Neutrophil (primary cell): ENCODE measurements around the gene UBE2H.

Experiments used
- H3K27ac ChIP-seq: fragments of 200-600 bp; sonication (generic); 2 replicates; pipeline ENCODE4 v1.5.1; 2016; ENCODE audit warnings: mild to moderate bottlenecking, moderate library complexity
- H3K27me3 ChIP-seq: fragments of 200-600 bp; sonication (generic); 2 replicates; pipeline ENCODE4 v1.6.0; 2016; ENCODE audit warnings: mild to moderate bottlenecking
- H3K36me3 ChIP-seq: fragments of 200-600 bp; sonication (generic); 2 replicates; pipeline ENCODE4 v1.5.1; 2017
- H3K4me1 ChIP-seq, 2 experiments: fragments of 200-600 bp in 1 of 2; sonication (generic) in 1 of 2; 1 replicate in 1 of 2; 2 replicates in 1 of 2; pipeline versions ENCODE4 v1.5.1 to v1.6.1; 2013 to 2016; ENCODE audit warnings: low read depth in 1 of 2, low read length in 1 of 2, mild to moderate bottlenecking in 1 of 2, moderate library complexity in 1 of 2; ENCODE audit not compliant: control insufficient read depth in 1 of 2, insufficient read depth in 1 of 2
- H3K4me3 ChIP-seq, 2 experiments: fragments of 200-600 bp in 1 of 2; sonication (generic) in 1 of 2; 1 replicate in 1 of 2; 2 replicates in 1 of 2; pipeline ENCODE4 v1.5.1; 2013 to 2016; ENCODE audit warnings: low read depth in 1 of 2, low read length in 1 of 2, mild to moderate bottlenecking in 1 of 2, moderate library complexity in 1 of 2
- H3K9me3 ChIP-seq: fragments of 200-600 bp; sonication (generic); 2 replicates; pipeline ENCODE4 v1.5.1; 2016
- TF ChIP-seq, protein P1 (sequence below): fragments of 200-600 bp; sonication (generic); IDR thresholded peaks from 2 replicates; pipeline ENCODE4 v1.5.1; 2016; ENCODE audit warnings: antibody characterized with exemption

UBE2H gene

GRCh38 chr7:129989466-129989865 lies 36.7 kb upstream of the UBE2H start:
- Histone ChIP-seq H3K27ac (no peak overlapping the region), H3K4me3 (no peak overlapping the region), H3K4me1 (no peaks in the 10 kb centered on the region), H3K9me3 (no peaks in the 10 kb centered on the region), H3K36me3 (no peaks in the 10 kb centered on the region), H3K27me3 (peaks cover 8% of the 10 kb centered on the region)
- TF ChIP-seq, protein P1, sequence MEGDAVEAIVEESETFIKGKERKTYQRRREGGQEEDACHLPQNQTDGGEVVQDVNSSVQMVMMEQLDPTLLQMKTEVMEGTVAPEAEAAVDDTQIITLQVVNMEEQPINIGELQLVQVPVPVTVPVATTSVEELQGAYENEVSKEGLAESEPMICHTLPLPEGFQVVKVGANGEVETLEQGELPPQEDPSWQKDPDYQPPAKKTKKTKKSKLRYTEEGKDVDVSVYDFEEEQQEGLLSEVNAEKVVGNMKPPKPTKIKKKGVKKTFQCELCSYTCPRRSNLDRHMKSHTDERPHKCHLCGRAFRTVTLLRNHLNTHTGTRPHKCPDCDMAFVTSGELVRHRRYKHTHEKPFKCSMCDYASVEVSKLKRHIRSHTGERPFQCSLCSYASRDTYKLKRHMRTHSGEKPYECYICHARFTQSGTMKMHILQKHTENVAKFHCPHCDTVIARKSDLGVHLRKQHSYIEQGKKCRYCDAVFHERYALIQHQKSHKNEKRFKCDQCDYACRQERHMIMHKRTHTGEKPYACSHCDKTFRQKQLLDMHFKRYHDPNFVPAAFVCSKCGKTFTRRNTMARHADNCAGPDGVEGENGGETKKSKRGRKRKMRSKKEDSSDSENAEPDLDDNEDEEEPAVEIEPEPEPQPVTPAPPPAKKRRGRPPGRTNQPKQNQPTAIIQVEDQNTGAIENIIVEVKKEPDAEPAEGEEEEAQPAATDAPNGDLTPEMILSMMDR = no peak

DNA sequence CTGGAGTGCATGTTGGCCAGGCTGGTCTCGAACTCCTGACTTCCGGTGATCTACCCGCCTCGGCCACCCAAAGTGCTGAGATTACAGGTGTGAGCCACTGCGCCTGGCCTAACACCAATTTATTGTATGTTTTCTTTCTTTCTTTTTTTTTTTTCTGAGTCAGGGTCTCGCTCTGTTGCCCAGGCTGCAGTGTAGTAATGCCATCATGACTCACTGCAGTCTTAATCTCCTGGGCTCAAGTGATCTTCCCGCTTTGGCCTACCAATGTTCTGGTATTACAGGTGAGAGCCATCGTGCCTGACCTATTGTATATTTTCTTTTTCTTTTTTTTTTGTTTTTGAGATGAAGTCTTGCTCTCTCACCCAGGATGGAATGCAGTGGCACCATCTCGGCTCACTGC lies 33.8 kb upstream of the UBE2H start:
- Histone ChIP-seq H3K9me3 (no peaks in the 10 kb centered on the region), H3K4me3 (no peak overlapping the region), H3K27ac (no peak overlapping the region), H3K4me1 (no peaks in the 10 kb centered on the region), H3K36me3 (no peaks in the 10 kb centered on the region), H3K27me3 (peaks cover 14% of the 10 kb centered on the region)
- TF ChIP-seq, protein P1 = no peak

DNA sequence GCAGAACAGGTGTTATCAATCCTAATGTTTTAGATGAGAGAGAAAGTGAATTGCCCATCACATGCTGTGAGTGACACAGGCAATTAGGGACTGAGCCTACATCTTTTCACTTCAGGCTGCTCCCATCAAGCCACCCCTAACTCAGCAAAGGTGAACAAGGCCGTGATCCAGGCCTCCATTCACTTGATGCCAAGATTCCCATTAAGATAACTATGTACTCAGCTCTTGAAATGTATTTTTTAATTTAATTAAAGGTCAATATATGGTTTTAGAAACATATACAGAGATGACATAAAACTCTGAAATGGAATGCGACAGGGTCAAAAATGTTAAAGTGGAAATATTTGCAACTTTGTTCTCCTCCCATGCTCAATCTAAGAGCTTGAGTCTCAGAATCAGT lies 27.9 kb upstream of the UBE2H start:
- Histone ChIP-seq H3K4me3 (no peak overlapping the region), H3K36me3 (no peaks in the 10 kb centered on the region), H3K27ac (no peak overlapping the region), H3K27me3 (peaks cover 6% of the 10 kb centered on the region), H3K4me1 (no peaks in the 10 kb centered on the region), H3K9me3 (no peaks in the 10 kb centered on the region)
- TF ChIP-seq, protein P1 = no peak

GRCh38 chr7:129975309-129975708 lies 22.5 kb upstream of the UBE2H start:
- Histone ChIP-seq H3K36me3 (no peaks in the 10 kb centered on the region), H3K9me3 (no peaks in the 10 kb centered on the region), H3K4me1 (no peaks in the 10 kb centered on the region), H3K27ac (no peak overlapping the region), H3K4me3 (no peak overlapping the region), H3K27me3 (no peaks in the 10 kb centered on the region)
- TF ChIP-seq, protein P1 = no peak

- Histone ChIP-seq H3K27ac (no peak overlapping the region), H3K4me3 (no peak overlapping the region), H3K36me3 (no peaks in the 10 kb centered on the region), H3K27me3 (no peaks in the 10 kb centered on the region), H3K4me1 (no peaks in the 10 kb centered on the region), H3K9me3 (no peaks in the 10 kb centered on the region)
- TF ChIP-seq, protein P1 = no peak
These were observed 18.1 kb upstream of the UBE2H start for GRCh38 chr7:129970816-129971215.

DNA sequence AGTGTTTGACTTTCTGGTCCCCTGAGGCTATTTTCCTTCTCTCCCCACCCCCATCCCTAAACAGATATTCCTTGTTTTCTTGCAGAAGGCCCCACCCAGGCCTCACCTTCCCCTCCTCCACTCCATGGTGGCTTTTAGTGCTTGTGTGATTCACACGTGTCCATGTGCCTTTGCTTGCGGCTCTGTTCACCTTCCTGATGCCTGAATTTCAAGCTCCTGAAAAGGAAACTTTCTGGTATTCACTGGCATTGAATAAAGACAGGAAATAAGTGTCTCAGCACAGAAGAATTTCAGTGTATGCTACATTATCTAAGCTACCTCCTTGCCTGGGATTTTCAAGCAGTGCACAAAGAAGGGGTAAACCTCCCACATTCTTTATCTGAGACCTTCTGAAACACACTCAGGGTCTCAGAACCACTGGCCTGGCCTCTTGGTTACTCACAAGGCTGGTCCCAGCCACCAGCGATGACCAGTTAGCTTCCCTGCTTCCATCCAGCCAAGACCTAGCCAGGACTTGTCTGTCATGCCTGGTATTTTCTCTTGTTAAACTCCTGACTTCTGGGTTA lies 17.2 kb upstream of the UBE2H start:
- TF ChIP-seq, protein P1 = no peak
- no peak overlapping the region for H3K4me3 ChIP-seq

More for the DNA sequence above, 17.2 kb upstream of the UBE2H start:
- H3K4me1 ChIP-seq = no peaks in the 10 kb centered on the region
- H3K36me3 ChIP-seq = no peaks in the 10 kb centered on the region
- H3K27me3 ChIP-seq = no peaks in the 10 kb centered on the region
- H3K9me3 ChIP-seq = no peaks in the 10 kb centered on the region
- no peak overlapping the region for H3K27ac ChIP-seq
